AG09319 (cell line): ENCODE data around the gene BRINP1.

Source experiments
- DNase-seq: peaks from one replicate; pipeline ENCODE4 v3.0.0-alpha.2; 2010; ENCODE audit warnings: low read depth; ENCODE audit errors: extremely low read depth
- CTCF ChIP-seq: IDR thresholded peaks from 2 replicates; pipeline ENCODE4 v1.5.1; 2011; ENCODE audit warnings: low read depth, mild to moderate bottlenecking, inconsistent platforms, low read length, moderate library complexity

Gene BRINP1

GRCh38 chr9:119159386-119159785 lies 209.8 kb downstream of the BRINP1 start:
- no peak for TF ChIP-seq CTCF

GRCh38 chr9:119157196-119157595 lies 212.0 kb downstream of the BRINP1 start:
- TF ChIP-seq CTCF: no peak
- no peak for DNase-seq

More at GRCh38 chr9:119159386-119159785, 209.8 kb downstream of the BRINP1 start:
- DNase-seq: no peak

GRCh38 chr9:119156354-119156753 lies 212.9 kb downstream of the BRINP1 start:
- no peak for TF ChIP-seq CTCF
- no peak for DNase-seq

- no peak for DNase-seq
- no peak for TF ChIP-seq CTCF
Measured at GRCh38 chr9:119154527-119154926, 214.7 kb downstream of the BRINP1 start.

- no peak for TF ChIP-seq CTCF
- DNase-seq: no peak
Measured at GRCh38 chr9:119153402-119153801, 215.8 kb downstream of the BRINP1 start.

- no peak for TF ChIP-seq CTCF
- no peak for DNase-seq
Measured at GRCh38 chr9:119148855-119149254, 220.4 kb downstream of the BRINP1 start.

- DNase-seq: no peak
- TF ChIP-seq CTCF: no peak
Measured at GRCh38 chr9:119137479-119137878, 231.8 kb downstream of the BRINP1 start.

- no peak for TF ChIP-seq CTCF
- no peak for DNase-seq
Measured at GRCh38 chr9:119126040-119126439, 243.2 kb downstream of the BRINP1 start.
